Measurements from ENCODE around the gene CCDC198. TPM values are rescaled to one million over a fixed set of nuclear protein-coding genes. Genes with fewer than 3 reads are reported as not detected.

The CCDC198 gene
- total and polyA plus RNA-seq, 4 donors: 11.2 to 47.7 (median 18.6) TPM

DNA sequence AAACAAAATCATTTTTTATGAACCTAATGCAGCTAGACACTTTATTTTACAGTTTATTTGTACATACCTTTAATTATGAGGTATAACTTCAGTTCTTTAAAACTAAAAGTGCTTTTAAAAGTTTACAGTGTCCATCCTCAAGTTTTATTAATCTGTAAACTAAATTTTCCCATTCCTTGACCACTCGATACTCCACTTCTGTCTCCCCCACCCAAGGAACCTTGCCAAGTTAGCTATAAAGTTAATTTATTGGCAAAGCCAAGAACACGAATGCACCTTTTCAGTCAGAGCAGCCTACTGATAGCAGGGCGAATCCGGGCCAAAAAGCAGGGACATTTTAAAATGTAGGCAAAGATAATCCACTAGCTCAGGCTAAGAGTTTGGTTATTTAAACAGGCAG, 73.6 kb downstream of the CCDC198 start:
- Histone ChIP-seq H3K27ac (ENCODE audit: low read depth in 1 of 2, low read length in 2 of 2) (no peak overlapping the region), H3K27me3 (ENCODE audit: control insufficient read depth in 4 of 4, insufficient read depth in 4 of 4, low read length in 3 of 4) (no peaks in the 10 kb centered on the region), H3K4me1 (ENCODE audit: control insufficient read depth in 4 of 4, insufficient read depth in 4 of 4, low read length in 3 of 4) (peaks cover 0 to 2% (median 0%) of the 10 kb centered on the region in 4 donors), H3K9ac (ENCODE audit: low read depth in 1 of 2, low read length in 2 of 2) (no peak overlapping the region), H3K9me3 (ENCODE audit: control insufficient read depth in 4 of 4, low read length in 3 of 4) (no peaks in the 10 kb centered on the region), H3K36me3 (ENCODE audit: control insufficient read depth in 4 of 4, insufficient read depth in 3 of 4, low read depth in 1 of 4, low read length in 3 of 4) (no peaks in the 10 kb centered on the region), H3K4me3 (ENCODE audit: low read depth in 1 of 3, low read length in 3 of 3) (no peak overlapping the region)
- TF ChIP-seq REST (IDR thresholded peaks at IDR 0.05): no peak
- TF ChIP-seq HNF4A (conservative IDR thresholded peaks at IDR 0.05): no peak
- TF ChIP-seq RXRA (IDR thresholded peaks at IDR 0.05): no peak
- TF ChIP-seq EGR1 (IDR thresholded peaks at IDR 0.05; ENCODE audit: low read depth in 2 of 2): no peak
- TF ChIP-seq ATF3 (IDR thresholded peaks at IDR 0.05): no peak
- TF ChIP-seq RAD21 (IDR thresholded peaks at IDR 0.05): no peak
- TF ChIP-seq FOXA2 (IDR thresholded peaks at IDR 0.05): no peak
- no peak for TF ChIP-seq HNF4G (IDR thresholded peaks at IDR 0.05)
- no peak for TF ChIP-seq GABPA (IDR thresholded peaks at IDR 0.05 in 1 of 2, conservative IDR thresholded peaks at IDR 0.05 in 1 of 2)
- WGBS: 82% methylated on average over 4 of the region's 4 CpGs
- no peak for DNase-seq (ENCODE audit: low spot score)

Other genes with a start within 250 kb of the CCDC198 start
- 10 to 100 TPM; 27.4 to 28.9 TPM for gene EXOC5, start 225.0 kb downstream of the CCDC198 start, total RNA-seq
- gene EXOC5, start 225.0 kb downstream of the CCDC198 start, polyA plus RNA-seq: 10 to 100 TPM in 1 of 2 donors, 1 to 10 TPM in 1; 7.9 to 14.1 TPM
- gene AP5M1, start 224.9 kb downstream of the CCDC198 start, total RNA-seq: 10 to 100 TPM; 14.4 to 17.5 TPM
- gene AP5M1, start 224.9 kb downstream of the CCDC198 start, polyA plus RNA-seq: 10 to 100 TPM; 11.8 to 14.5 TPM
- 10 to 100 TPM; 10.2 to 19.1 TPM for gene NAA30, start 103.3 kb downstream of the CCDC198 start, total RNA-seq
- 1 to 10 TPM; 5.8 to 6.1 TPM for gene NAA30, start 103.3 kb downstream of the CCDC198 start, polyA plus RNA-seq

Data from liver (tissue), 9 donors.